ENCODE results near the gene CHCHD4. TPM values are rescaled to one million over a fixed set of nuclear protein-coding genes. Genes with fewer than 3 reads are reported as not detected.

Gene CHCHD4
- 8.0 and 10.2 TPM in 2 replicates for total RNA-seq

GRCh38 chr3:14124615-14125192 lies at the start of gene CHCHD4, which contains the start of gene TMEM43:
Gene CHCHD4 (minus strand): TSS chr3:14124870. CDS start chr3:14124676, 194 bp downstream.
Gene TMEM43 (plus strand): TSS chr3:14125052. CDS start chr3:14125194, 142 bp downstream.

Other genes with a start within 250 kb of the CHCHD4 start
- not detected in 2 replicates for gene WNT7A, start 244.8 kb downstream of the CHCHD4 start, total RNA-seq
- gene TMEM43, start 182 bp upstream of the CHCHD4 start, total RNA-seq = 149 and 156 TPM in 2 replicates
- 56.0 and 56.2 TPM in 2 replicates for gene XPC, start 53.7 kb upstream of the CHCHD4 start, total RNA-seq
- 2.9 and 3.9 TPM in 2 replicates for gene LSM3, start 53.9 kb upstream of the CHCHD4 start, total RNA-seq

All from hair follicle dermal papilla cell (primary cell).